HG02798 (cell line): Measurements from ENCODE around the gene GNAS-AS1.

Experiments used
- ATAC-seq: cut with Tn5 transposase; IDR thresholded peaks from one replicate; pipeline ENCODE4 v1.9.1; 2021; ENCODE audit warnings: mild to moderate bottlenecking; ENCODE audit not compliant: unreplicated experiment, poor library complexity

GNAS-AS1 gene

DNA sequence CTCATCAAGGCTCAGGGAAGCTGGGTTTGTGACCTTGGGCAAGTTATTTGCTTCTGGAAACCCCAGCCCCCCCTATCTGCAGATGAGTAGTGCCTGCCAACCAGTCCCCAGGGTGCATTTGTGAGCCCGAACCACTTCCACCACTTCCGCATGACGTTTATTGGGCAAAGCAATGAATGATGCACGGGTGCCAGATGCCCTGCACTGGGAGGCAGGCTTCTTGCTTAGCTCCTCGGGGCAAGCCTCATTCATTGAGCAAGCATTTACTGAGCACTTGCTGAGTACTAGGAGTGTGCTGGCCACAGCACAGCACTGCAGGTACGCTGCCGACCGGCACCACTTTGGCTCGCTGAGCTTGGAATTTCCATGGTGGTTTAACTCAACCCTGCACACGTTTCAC is 60.2 kb downstream of the GNAS-AS1 start:
- ATAC-seq = no peak

DNA sequence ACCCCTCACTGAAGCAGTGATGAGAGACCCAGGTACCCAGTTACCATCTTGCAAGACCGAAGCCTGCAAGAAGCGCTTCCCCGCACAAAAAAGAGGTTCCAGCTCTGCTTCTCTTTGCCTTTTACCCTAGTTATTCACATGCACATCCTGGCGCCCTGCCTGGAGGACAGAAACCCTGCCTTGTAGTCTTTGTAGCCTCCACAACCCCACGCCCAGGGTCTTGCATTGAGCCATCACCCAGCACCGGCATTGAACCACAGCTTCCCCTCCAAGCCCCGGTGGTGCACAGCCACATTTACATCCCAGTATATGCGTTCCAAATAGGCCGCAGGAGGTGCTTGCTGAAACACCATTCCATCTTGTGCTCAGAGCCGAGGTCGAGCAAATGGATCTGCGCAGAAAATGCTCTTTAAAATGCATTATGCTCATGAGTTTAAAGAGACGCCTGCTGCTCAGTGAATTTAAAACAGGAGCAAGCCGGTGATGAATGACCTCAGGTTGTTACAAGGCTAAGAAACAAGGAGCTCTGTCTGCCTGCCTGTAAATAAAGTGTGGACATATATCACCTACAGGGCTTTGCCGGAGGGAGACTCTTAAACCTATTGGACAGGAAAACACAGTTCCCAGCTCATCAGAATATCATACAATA is 61.7 kb downstream of the GNAS-AS1 start:
- no peak for ATAC-seq

DNA sequence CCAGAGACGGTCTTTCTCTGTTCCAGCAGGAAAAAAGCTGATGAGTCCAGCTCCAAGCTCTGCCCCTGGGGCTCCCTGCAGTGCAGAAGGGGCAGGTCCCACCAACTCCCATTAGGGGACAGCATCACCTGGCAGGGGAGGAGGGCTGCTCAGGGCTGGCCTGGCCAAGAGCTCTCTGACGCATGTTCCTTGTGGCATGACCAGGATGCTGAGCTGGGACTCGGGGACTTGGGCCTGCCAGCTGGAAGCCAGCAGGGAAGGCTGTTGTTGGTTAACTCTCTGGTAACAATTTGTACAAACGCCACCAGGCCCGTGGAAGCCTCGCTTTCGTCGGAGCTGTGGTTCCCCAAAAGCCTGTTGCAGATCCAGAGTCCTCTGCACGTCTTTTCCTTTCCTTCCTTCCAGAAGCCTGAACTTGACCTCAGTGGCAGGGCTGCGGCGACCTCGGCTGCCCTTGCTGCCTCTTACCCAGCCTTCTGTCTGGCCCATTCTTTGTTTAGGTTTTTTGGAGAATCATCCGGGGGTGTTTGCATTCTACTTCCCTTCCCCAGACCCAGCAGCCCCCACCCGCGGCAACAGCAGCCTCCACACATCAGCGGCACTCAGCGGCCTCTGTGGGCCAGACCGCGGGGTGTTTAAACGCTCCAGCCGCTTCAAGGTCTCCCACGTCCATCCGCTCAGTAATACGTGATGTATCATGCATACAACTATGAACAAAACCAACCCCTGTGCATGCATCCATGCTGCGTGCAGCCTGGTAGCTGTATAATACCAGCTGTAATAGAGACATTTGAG is 63.3 kb downstream of the GNAS-AS1 start:
- no peak for ATAC-seq

DNA sequence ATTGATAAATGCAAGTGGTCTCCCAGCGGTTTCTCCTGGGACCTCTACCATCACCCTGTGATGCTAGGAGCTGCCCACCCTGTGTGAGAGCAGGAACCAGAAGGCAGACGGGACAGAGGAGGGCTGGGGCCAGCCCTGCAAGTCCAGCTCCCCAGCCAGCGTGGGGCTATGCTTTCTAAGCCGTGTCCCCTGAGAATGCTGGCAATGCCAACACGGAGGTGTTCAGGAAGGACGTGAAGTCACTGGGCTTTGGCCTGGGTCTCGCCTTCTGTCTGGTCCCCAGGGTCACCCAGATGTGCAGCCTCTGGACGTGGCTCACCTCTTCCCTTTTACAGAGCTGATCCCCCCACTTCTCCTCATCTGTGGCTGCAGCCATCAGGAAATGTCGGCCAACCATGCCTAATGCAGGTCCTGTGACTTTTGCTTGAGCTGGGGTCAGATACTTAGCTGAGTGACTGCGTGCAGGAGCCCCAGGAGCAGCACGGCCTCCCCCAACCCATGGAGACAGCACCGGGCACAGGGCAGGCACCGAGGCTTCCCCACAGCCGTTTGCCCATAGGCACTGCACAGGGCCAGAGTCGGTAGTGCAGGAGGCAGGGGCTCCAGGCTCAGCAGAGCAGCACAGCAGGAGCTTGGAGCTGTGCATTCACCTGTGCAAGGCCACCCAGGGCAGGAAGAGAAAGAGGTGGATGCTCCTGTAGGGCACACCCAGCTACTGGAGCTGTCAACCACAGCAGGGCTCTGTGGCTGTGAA is 66.2 kb downstream of the GNAS-AS1 start:
- ATAC-seq = no peak

- no peak for ATAC-seq
These were observed 67.1 kb downstream of the GNAS-AS1 start for GRCh38 chr20:58783511-58784011.

- no peak for ATAC-seq
These were observed 69.6 kb downstream of the GNAS-AS1 start for GRCh38 chr20:58781138-58781537.

DNA sequence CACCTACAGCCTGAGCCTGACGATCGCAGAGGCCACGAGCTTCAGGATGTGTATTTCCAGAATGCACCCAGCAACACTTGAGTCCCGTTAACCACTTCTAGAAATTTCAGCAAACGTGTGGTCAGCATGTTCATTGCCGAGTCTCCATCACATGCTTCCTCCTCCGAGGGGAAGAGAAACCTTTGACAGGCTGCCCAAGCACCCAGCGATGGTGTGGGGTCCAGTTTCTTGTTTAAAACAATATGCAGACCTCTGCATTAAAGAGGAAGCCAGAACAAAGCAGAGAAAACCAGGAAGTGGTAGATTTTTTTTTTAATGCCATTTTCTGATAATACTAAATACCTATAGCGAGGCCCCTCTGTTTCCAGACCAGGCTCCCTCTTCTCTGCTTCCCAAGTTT is 71.9 kb downstream of the GNAS-AS1 start:
- no peak for ATAC-seq

DNA sequence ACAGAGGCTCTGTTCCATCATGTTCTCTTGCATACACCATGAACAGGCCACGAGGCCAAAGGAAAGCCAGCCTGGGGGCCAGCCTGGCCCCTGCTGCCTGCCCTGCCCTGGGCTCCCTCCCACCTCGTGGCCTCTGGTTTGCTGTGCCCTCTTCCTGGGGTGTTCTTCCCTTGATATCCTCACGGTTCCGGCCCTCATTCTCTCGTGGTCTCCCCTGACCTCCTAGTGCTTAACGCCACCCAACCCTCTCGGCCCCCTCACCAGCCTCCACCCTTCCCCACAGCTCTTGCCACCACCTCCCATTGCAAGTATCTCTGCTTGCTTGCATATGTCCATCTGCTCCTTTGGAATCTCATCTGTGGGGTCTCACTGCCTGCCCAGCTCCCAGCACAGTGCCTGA is 73.0 kb downstream of the GNAS-AS1 start:
- no peak for ATAC-seq

GRCh38 chr20:58776109-58776508 is 74.6 kb downstream of the GNAS-AS1 start:
- no peak for ATAC-seq

GRCh38 chr20:58775371-58775770 is 75.3 kb downstream of the GNAS-AS1 start:
- ATAC-seq = no peak

- ATAC-seq = no peak
These were observed 75.9 kb downstream of the GNAS-AS1 start for GRCh38 chr20:58774667-58775263.

- ATAC-seq = no peak
These were observed 76.5 kb downstream of the GNAS-AS1 start for GRCh38 chr20:58774214-58774613.

DNA sequence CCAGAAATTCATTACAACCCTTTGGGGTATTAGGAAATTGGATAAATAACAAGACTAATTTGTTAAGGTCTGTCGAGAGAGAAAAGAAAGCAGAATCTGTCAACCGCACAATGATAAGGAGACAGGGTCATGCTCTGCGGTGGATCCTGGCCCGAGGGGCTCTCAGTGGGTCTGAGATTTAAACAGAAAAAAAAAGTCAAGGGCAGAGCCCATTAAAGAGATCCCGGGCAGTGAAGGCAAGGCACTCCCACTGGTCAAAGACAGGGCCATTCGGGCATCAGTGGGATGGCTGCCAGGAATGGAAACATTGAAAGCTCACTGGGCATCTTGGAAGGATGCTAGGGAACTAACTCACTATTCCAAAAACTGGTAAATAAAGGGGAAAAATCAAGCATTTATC is 77.9 kb downstream of the GNAS-AS1 start:
- ATAC-seq = no peak
